GM19438 (cell line): Measurements from ENCODE around the gene SIRPG.
"Not testable (repeated sequence)": the region's sequence is repeated elsewhere in the genome, so short reads cannot be mapped to it uniquely, and the experiment has no call there.

Experiments used
- ATAC-seq: cut with Tn5 transposase; IDR thresholded peaks from one replicate; pipeline ENCODE4 v1.9.1; 2021; ENCODE audit warnings: low read depth; ENCODE audit not compliant: unreplicated experiment

Gene SIRPG

GRCh38 chr20:1610404-1610803 is 47.2 kb downstream of the SIRPG start:
- not testable (repeated sequence) for ATAC-seq

- ATAC-seq: not testable (repeated sequence)
Observed at GRCh38 chr20:1608678-1609347, 48.8 kb downstream of the SIRPG start.

GRCh38 chr20:1600736-1601135 is 56.8 kb downstream of the SIRPG start:
- ATAC-seq: no peak

- no peak for ATAC-seq
Observed at GRCh38 chr20:1595333-1595732, 62.2 kb downstream of the SIRPG start.

- ATAC-seq: no peak
Observed at GRCh38 chr20:1588533-1589460, 68.8 kb downstream of the SIRPG start.

- ATAC-seq: no peak
Observed at GRCh38 chr20:1587781-1588532, 69.6 kb downstream of the SIRPG start.

GRCh38 chr20:1579488-1579887 is 78.1 kb downstream of the SIRPG start:
- ATAC-seq: no peak
